HEK293 (cell line): Measurements from ENCODE around the gene KLHDC10.

Experiments used
- PRDM10 ChIP-seq: fragments of 450-650 bp; formaldehyde crosslinking; IDR thresholded peaks from 2 replicates; pipeline ENCODE4 v1.5.1; 2016; ENCODE audit warnings: missing biosample characterization, missing genetic modification characterization
- PRDM2 ChIP-seq: fragments of 450-650 bp; formaldehyde crosslinking; IDR thresholded peaks from 2 replicates; pipeline ENCODE4 v1.5.1; 2016; ENCODE audit warnings: missing biosample characterization, missing genetic modification characterization, borderline replicate concordance
- SP7 ChIP-seq: fragments of 450-650 bp; formaldehyde crosslinking; IDR thresholded peaks from 2 replicates; pipeline ENCODE4 v1.5.1; 2016; ENCODE audit warnings: missing biosample characterization, missing genetic modification characterization
- ZBTB17 ChIP-seq: fragments of 450-650 bp; formaldehyde crosslinking; IDR thresholded peaks from 2 replicates; pipeline ENCODE4 v1.5.1; 2016; ENCODE audit warnings: missing biosample characterization, missing genetic modification characterization
- ZBTB48 ChIP-seq: fragments of 450-650 bp; formaldehyde crosslinking; IDR thresholded peaks from 2 replicates; pipeline ENCODE4 v1.5.1; 2016; ENCODE audit warnings: missing biosample characterization, missing genetic modification characterization
- ZBTB49 ChIP-seq: fragments of 450-650 bp; formaldehyde crosslinking; IDR thresholded peaks from 2 replicates; pipeline ENCODE4 v1.5.1; 2016; ENCODE audit warnings: missing biosample characterization, missing genetic modification characterization, low read depth
- ZNF157 ChIP-seq: fragments of 450-650 bp; formaldehyde crosslinking; IDR thresholded peaks from 2 replicates; pipeline ENCODE4 v1.5.1; 2016; ENCODE audit warnings: missing biosample characterization, missing genetic modification characterization
- ZNF2 ChIP-seq: fragments of 450-650 bp; formaldehyde crosslinking; IDR thresholded peaks from 2 replicates; pipeline ENCODE4 v1.5.1; 2016; ENCODE audit warnings: missing biosample characterization, missing genetic modification characterization
- ZNF221 ChIP-seq: fragments of 450-650 bp; formaldehyde crosslinking; IDR thresholded peaks from 2 replicates; pipeline ENCODE4 v1.5.1; 2017; ENCODE audit warnings: missing biosample characterization, missing genetic modification characterization, borderline replicate concordance
- ZNF239 ChIP-seq: fragments of 450-650 bp; formaldehyde crosslinking; IDR thresholded peaks from 2 replicates; pipeline ENCODE4 v1.5.1; 2016; ENCODE audit warnings: missing biosample characterization, missing genetic modification characterization
- ZNF266 ChIP-seq: fragments of 450-650 bp; formaldehyde crosslinking; IDR thresholded peaks from 2 replicates; pipeline ENCODE4 v1.5.1; 2016; ENCODE audit warnings: missing biosample characterization, missing genetic modification characterization, low read depth
- ZNF335 ChIP-seq: fragments of 450-650 bp; formaldehyde crosslinking; conservative IDR thresholded peaks from 2 replicates; pipeline ENCODE4 v1.5.1; 2016; ENCODE audit warnings: missing biosample characterization, missing genetic modification characterization
- ZNF426 ChIP-seq: fragments of 450-650 bp; formaldehyde crosslinking; IDR thresholded peaks from 2 replicates; pipeline ENCODE4 v1.5.1; 2017; ENCODE audit warnings: missing biosample characterization, missing genetic modification characterization, mild to moderate bottlenecking, inconsistent platforms, moderate library complexity
- ZNF521 ChIP-seq: fragments of 450-650 bp; formaldehyde crosslinking; IDR thresholded peaks from 2 replicates; pipeline ENCODE4 v1.5.1; 2017; ENCODE audit warnings: missing biosample characterization, mild to moderate bottlenecking, missing genetic modification characterization
- ZNF629 ChIP-seq: fragments of 450-650 bp; formaldehyde crosslinking; IDR thresholded peaks from 2 replicates; pipeline ENCODE4 v1.5.1; 2017; ENCODE audit warnings: missing biosample characterization, missing genetic modification characterization
- ZNF654 ChIP-seq: fragments of 450-650 bp; formaldehyde crosslinking; IDR thresholded peaks from 2 replicates; pipeline ENCODE4 v1.5.1; 2016; ENCODE audit warnings: low read depth, missing biosample characterization, missing genetic modification characterization
- ZNF658 ChIP-seq: fragments of 450-650 bp; formaldehyde crosslinking; IDR thresholded peaks from 2 replicates; pipeline ENCODE4; 2016; ENCODE audit warnings: missing biosample characterization, missing genetic modification characterization
- ZNF660 ChIP-seq: fragments of 450-650 bp; IDR thresholded peaks from 2 replicates; pipeline ENCODE4 v1.5.1; 2018; ENCODE audit warnings: missing biosample characterization, mild to moderate bottlenecking, missing genetic modification characterization
- ZNF677 ChIP-seq: fragments of 450-650 bp; IDR thresholded peaks from 2 replicates; pipeline ENCODE4 v1.5.0; 2018; ENCODE audit warnings: missing biosample characterization, mild to moderate bottlenecking, missing genetic modification characterization, moderate library complexity
- ZSCAN30 ChIP-seq: fragments of 450-650 bp; IDR thresholded peaks from 2 replicates; pipeline ENCODE4 v1.5.1; 2018; ENCODE audit warnings: missing biosample characterization, mild to moderate bottlenecking, missing genetic modification characterization, moderate library complexity

Gene KLHDC10

GRCh38 chr7:130071701-130072622, 1.6 kb downstream of the KLHDC10 start (continued):
- peak; percentile 51; the same call in 1 of the 2 replicates for TF ChIP-seq SP7 (tag by site-specific recombination)
- TF ChIP-seq ZNF335 (tag by site-specific recombination) = peak; percentile 21; the same call in 1 of the 2 replicates
- TF ChIP-seq ZNF157 (tag by site-specific recombination) = no peak
- no peak for TF ChIP-seq ZNF266 (tag by site-specific recombination)
- TF ChIP-seq ZNF2 (tag by site-specific recombination) = peak; percentile 53; the same call in 1 of the 2 replicates
- peak; percentile 99 for TF ChIP-seq ZBTB48 (tag by site-specific recombination)
- TF ChIP-seq ZNF521 (tag by site-specific recombination) = no peak
- TF ChIP-seq ZBTB49 (tag by site-specific recombination) = no peak
- no peak for TF ChIP-seq ZNF221 (tag by site-specific recombination)
- TF ChIP-seq ZBTB17 = peak; percentile 88
- TF ChIP-seq ZNF426 = no peak
- TF ChIP-seq ZNF629 (tag by site-specific recombination) = 0 out of 2 replicates have a peak, but pooled peaks have one; percentile 9
- TF ChIP-seq ZNF660 = peak; percentile 99
- no peak for TF ChIP-seq PRDM2 (tag by site-specific recombination)
- no peak for TF ChIP-seq ZNF658 (tag by site-specific recombination)
- TF ChIP-seq ZNF654 (tag by site-specific recombination) = peak; percentile 97
- TF ChIP-seq ZNF239 (tag by site-specific recombination) = no peak
- TF ChIP-seq ZSCAN30 (tag by site-specific recombination) = peak; percentile 72; the same call in 1 of the 2 replicates
- no peak for TF ChIP-seq ZNF677 (tag by site-specific recombination)
- TF ChIP-seq PRDM10 (tag by site-specific recombination) = no peak
